Muscle of leg (tissue), 9 donors: ENCODE results near the gene TXNRD3. TPM values are rescaled to one million over a fixed set of nuclear protein-coding genes. Genes with fewer than 3 reads are reported as not detected.

Source experiments
- polyA plus RNA-seq, 8 donors: library from polyadenylated mRNA; unstranded; fragments of 120-200 nt; gene quantifications; one replicate each; pipeline versions ENCODE4 v1.2.1 to v1.2.3, GENCODE V29; 2013; ENCODE audit warnings: inconsistent platforms in 1 of 8, low replicate concordance in 1 of 8; ENCODE audit not compliant: insufficient read length in 8 of 8, insufficient read depth in 1 of 8
- total RNA-seq: library from RNA; stranded (reverse); fragments of 120-200 nt; gene quantifications from one replicate; pipeline ENCODE4 v1.2.4, GENCODE V29; 2013

Gene TXNRD3
- total and polyA plus RNA-seq, 9 donors = 7.8 to 12.9 (median 9.5) TPM

Other genes with a start within 250 kb of the TXNRD3 start
- gene ZXDC, start 179.2 kb downstream of the TXNRD3 start, total RNA-seq = 18.4 TPM
- gene ZXDC, start 179.2 kb downstream of the TXNRD3 start, polyA plus RNA-seq = 10 to 100 TPM; 19.5 to 27.4 (median 22.7) TPM
- gene UROC1, start 137.4 kb downstream of the TXNRD3 start, total RNA-seq = 0.04 TPM
- under 1 TPM in 5 of 8 donors, not detected in 3; 0.06 to 0.15 (median 0.10) TPM for gene UROC1, start 137.4 kb downstream of the TXNRD3 start, polyA plus RNA-seq
- gene CHST13, start 131.0 kb downstream of the TXNRD3 start, total RNA-seq = 0.18 TPM
- gene CHST13, start 131.0 kb downstream of the TXNRD3 start, polyA plus RNA-seq = 1 to 10 TPM in 1 of 8 donors, under 1 TPM in 6, not detected in 1; 0.10 to 2.4 (median 0.29) TPM
- gene C3orf22, start 96.2 kb downstream of the TXNRD3 start, total RNA-seq = 0.04 TPM
- under 1 TPM in 1 of 8 donors, not detected in 7; 0.35 TPM for gene C3orf22, start 96.2 kb downstream of the TXNRD3 start, polyA plus RNA-seq
- 9.3 TPM for gene CHCHD6, start 49.1 kb upstream of the TXNRD3 start, total RNA-seq
- 10 to 100 TPM in 3 of 8 donors, 1 to 10 TPM in 5; 7.3 to 11.8 (median 8.6) TPM for gene CHCHD6, start 49.1 kb upstream of the TXNRD3 start, polyA plus RNA-seq